GM20431 (cell line): ENCODE measurements around the gene SH3BP5.

Experiments
- in situ Hi-C: fragments of 300-500 bp; cut with MseI, MboI; formaldehyde crosslinking; loops from one replicate; pipeline ENCODE4 v1.15.0; 2020; ENCODE audit warnings: low sequenced_read_pairs; ENCODE audit not compliant: unreplicated experiment

SH3BP5 gene

DNA sequence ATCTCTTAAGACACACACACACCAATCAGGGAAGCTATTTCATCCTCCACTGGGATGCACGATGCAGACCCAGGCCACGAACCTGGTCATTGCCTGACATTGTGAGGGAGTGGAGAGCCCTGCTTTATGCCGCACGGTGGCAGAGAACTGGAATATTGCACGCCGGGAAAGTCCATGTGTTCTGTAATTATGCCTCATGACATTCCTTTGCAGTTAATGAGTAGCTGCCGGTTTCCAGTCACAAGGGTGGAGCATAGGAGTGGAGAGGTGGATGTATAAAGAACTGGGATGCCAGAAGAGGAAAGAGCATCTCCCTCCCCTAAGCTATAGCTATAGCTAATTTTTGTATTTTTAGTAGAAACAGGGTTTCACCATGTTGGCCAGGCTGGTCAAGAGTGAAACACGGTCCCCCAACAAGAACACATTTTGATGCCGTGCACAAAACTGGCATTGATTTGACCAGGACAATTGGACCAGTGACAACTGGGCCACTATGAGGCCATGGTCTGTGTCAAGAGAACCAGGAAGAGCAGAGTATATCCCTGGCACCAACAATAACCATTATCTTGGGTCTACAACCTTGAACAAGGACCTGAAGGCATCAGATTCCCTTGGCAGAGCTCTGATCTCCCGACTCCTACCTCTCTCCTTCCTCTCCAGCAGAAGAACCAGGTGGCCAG is 51.4 kb downstream of the SH3BP5 start:
- in situ Hi-C loops = no loop called here

DNA sequence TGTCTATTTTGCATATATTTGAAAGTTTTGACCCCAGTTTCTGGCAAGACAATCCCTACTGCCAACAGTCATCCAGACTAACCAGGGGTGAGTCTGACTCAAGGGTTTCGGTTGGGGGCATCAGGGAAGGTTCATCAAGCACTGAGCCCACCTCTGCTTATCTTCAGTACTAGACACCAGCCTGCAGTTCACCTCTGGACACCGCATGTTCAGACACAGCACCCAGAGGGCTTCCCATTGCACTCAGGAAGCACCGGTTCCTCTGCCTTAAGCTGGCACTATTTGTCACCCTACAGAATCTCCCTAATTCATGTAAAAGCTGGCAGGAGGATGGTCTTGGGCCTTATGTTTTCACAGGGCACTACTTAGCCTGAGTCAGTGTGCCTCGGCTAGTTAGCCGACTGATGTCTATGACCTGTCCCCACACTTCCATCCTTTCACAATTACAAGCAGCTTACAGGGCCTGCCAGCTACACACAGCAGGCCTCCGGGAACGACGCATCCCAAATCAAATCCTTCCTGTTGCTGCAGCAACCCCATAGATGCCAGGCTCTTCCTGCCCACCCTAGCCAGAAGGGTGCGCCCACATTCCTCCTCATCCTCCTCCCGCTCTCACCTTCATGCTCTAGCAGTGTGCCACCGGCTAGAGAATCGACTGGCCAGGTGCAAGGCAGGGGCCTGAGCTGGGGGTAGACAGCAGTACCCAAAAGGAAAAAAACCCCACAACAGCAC is 52.5 kb downstream of the SH3BP5 start:
- in situ Hi-C loops = no loop called here

DNA sequence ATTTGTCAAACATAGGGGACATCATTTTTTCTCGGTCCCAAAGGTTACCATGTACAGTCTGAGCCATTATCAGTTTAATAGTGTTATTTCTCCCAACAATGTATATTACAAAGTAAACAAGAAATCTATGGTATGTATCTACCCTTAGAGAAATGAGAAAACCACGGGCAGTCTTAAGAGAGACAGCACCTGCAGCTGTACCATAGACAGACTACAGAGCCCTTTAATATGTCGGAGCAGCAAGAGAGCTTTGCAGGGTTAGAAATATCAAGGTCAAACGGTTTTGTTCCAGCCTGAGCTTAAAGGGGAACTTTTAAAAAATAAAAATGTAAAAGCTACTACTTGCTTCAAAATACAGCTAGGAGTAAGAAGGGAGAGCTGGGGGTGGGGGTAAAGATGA is 53.2 kb downstream of the SH3BP5 start:
- in situ Hi-C loops = no loop called here

DNA sequence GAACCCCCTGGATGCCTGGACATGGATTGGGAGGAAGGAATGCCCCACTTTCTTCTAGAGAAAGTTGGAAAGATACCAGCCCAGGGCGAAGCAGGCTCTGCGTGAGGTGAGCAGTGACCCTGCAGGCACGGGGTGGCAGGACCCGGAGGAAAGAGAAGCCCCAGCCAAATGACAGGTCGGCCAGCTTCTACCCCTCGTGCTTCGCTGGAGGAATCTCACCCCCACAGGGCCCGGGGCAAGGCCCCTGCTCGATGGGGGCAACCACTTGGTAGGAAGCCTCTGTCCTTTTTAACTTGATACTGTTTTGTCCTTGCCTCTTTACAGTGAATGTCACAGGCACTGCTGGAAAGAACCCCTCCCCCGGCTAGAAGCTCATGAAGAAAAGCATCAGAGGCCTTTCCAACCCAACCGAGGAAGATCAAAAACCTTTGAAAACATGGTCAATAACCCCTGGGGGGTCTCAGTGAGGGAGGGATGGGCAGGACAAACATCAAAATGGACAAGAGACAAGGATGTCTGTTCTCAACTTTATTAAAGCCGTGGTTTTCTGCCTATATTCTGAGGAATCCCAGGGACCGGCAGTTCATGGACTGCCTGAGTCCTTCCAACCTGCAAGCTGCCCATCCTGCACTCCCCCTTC is 54.4 kb downstream of the SH3BP5 start:
- in situ Hi-C loops = no loop called here

DNA sequence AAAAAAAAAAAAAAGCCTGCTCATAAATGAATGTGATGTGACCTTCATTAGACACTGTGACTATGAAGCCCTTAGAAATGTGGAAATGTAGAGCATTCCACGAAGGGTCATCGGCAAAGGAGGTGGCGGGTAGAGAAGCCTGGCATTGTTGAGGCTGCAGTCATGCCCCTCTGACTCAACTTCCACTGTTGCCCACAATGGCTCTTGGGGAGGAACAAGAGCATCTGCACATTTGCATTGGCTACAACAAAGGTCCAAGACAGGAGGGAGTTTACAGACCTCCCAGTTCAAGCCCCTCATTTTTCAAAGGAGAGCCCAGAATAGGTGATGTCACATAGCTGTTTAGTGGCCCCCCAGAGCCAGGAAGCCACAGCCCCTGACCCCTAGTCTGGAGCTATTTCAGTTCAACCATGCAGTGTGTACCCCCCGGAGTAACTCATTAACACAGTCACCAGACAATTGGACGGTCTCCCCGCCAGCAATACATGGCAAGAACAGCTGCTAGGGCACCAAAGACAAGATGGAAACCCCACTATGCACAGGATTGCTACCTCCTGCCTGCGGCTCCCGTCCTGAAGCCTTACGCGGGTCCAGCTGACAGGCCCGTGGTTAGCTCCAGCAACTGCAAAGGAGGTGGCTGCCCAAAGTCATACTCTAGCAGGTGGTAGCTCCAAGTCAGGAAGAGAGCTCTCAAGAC is 56.2 kb downstream of the SH3BP5 start:
- in situ Hi-C loops = no loop called here

DNA sequence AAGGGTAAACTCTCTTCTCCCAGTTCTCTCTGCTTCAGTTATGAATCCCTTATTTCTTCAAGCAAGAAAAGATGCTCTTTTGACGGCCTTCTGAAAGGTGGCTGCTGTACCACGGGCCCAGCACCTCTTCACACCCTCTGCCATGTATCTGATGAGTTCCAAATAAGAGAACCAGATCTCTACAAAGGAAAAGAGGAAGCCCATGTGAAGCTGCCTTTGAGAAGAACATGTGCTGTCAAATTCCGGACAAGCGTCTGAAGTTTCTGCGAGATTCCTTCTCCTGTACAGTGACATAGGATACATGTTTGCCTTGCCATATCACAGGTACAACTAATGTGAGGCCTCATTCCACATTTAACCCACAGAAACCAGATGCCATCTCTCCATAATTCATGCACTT is 59.2 kb downstream of the SH3BP5 start:
- in situ Hi-C loops = no loop called here

DNA sequence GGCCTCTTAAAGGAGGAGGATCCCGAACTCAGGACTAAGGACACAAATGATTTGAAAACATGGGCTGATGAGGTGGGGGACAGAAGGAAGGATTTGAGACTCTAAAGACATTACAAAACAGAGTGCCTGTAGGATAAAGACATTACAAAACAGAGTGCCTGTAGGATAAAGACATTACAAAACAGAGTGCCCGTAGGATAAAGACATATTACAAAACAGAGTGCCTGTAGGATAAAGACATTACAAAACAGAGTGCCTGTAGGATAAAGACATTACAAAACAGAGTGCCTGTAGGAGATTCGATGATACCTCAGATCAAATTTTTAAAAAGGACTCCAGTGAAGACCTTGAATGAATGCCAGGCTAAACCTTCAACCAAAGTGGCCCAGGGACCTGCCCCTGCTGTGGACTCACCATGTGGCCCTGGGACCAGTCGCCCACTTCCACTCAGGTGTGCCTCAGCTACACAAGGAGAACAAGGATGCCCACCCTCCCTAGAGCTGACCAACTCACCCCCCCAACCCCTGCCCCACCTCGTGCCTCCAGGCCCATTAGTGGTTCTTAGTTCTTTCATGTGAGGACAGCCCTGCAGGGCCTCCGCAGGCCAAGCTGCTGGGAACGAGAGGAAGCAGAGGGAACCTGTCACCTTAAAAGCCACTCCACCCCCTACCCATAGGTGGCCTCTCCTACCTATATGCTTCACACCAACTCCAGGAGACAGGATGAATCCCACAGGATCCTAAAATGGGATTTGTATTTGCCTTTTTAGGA is 59.8 kb downstream of the SH3BP5 start:
- in situ Hi-C loops = no loop called here

DNA sequence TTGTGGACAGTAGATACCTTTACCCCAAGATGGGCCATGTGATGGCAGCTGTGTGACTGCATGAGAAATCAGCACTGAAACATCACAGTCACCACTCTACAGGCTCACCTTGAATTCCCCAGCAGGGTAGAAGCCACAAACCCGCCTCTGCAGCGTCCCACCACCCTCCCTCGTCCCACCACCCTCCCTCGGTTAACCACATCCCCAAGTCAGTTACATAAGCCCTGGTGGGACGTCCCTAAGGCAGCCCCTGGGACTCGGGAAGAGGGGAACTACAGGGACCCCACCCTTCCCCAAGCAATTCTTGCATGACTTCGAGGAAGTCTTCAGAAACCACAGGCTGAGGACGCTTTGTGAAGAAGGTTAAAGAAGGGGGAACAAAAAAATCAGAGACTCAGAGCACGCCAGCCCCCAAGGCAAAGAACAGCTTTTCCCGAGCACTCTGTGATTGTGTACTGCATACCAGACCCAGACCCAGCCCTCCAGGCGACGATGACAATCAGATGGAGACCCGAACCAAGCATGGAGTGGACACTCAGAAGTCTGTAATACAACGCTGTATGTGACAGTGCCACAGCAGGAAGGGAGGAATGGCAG is 60.5 kb downstream of the SH3BP5 start:
- in situ Hi-C loops = no loop called here

DNA sequence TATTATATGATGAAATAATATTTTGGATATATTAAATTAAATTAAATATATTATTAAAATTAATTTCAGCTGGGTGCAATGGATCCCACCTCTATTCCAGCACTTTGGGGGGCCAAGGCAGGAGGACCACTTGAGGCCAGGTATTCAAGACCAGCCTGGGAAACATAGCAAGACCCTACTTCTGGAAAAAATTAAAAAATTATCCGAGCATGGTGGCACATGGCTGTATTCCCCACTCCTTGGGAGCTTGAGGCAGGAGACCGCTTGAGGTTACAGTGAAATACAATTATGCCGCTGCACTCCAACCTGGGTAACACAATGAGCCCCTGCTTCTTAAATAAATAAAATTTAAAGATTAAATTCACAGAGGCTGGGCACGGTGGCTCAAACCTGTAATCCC is 61.4 kb downstream of the SH3BP5 start:
- in situ Hi-C loops = no loop called here

DNA sequence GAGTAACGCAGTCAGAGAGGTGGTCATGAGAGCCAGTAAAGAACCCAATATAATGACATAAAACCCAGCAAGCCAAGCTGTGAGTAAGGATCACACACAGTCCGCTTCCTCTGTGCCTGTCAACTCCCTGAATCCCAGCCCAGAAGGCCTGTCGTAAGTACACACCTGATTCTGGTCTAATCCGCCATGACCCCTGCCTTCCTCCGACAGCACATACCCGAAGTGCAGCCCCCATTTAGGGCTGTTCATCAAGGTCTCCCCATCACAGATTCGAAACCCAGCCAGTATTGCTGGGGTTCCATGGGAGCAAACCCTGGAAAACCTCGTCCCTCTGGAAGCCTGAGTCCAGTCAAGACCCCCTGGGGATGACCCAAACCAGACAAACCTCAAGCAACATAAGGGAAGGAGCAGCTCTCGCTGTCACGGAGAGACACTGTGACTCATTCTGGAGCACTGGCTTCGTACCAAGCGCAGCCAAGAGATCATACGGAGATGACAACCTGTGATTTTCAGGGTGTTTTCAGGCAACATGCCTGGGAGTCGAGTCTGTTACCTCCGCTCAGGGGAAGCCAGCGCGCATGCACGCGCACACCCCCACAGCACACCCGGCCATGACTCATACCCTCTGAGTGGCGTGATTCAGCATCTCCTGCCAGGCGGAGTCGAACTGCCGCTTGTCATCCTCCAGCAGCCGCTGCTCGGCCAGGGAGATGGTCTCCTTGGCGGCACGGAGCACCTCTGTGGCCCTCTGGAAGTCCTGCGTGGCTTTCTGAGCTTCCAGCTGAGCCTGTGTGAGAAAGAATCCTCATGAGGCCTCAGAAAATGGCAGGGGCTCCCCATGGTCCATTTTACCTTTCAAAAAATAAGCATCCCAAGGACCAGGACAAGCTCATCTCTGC is 63.0 kb downstream of the SH3BP5 start:
- in situ Hi-C loops = loop anchor here (10.0 kb wide), 1 partner anchor 115 kb away; no protein-coding TSS in a partner anchor

DNA sequence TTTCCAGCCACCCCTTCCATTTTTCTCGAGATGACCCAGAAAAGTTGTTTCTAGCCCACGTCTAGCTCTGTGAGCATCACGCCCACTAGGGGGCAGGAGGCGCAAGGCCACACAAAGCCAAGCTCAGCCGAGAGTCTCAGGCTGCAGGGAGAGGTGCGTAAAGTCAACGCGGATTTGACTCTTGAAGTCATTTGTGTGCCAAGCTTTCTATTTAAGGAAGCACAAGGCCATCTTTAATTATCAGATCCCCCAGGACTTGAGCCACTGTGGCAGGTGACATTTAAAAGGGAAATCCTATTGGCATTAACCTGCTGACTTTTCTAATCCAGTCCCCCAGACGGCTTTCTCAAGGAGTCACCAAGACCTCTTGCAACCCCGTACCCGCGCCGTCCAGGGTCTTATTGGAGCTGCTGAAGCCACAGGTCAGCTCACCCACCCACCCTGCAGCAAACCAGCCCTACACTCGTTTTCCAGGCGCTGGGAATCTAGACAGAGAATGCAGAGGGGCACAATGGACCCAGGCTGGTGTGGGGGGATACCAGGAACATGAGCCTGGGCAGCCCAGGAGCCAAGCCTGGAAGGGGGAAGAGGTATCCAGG is 64.3 kb downstream of the SH3BP5 start:
- in situ Hi-C loops = loop anchor here (10.0 kb wide), 1 partner anchor 117 kb away; no protein-coding TSS in a partner anchor

DNA sequence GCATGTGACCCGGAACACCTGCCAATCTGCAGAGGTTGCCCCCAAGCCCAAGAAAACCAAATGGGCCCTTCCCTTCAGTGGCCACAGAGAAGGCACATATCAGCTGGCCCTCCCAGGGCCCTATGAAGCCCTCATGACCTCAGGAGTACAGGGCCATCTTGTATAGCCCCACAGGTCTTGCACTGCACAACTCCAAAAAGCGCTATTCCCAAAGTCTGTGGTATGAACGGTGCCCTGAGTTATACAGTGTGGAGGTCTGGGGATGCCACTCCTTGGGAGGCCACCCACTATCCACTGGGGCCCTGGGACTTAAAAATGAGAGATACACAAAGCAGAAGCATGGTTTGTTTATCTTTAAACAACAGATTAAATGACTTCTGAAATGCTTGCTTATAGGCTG is 64.9 kb downstream of the SH3BP5 start:
- in situ Hi-C loops = loop anchor here (10.0 kb wide), 1 partner anchor 117 kb away; no protein-coding TSS in a partner anchor

DNA sequence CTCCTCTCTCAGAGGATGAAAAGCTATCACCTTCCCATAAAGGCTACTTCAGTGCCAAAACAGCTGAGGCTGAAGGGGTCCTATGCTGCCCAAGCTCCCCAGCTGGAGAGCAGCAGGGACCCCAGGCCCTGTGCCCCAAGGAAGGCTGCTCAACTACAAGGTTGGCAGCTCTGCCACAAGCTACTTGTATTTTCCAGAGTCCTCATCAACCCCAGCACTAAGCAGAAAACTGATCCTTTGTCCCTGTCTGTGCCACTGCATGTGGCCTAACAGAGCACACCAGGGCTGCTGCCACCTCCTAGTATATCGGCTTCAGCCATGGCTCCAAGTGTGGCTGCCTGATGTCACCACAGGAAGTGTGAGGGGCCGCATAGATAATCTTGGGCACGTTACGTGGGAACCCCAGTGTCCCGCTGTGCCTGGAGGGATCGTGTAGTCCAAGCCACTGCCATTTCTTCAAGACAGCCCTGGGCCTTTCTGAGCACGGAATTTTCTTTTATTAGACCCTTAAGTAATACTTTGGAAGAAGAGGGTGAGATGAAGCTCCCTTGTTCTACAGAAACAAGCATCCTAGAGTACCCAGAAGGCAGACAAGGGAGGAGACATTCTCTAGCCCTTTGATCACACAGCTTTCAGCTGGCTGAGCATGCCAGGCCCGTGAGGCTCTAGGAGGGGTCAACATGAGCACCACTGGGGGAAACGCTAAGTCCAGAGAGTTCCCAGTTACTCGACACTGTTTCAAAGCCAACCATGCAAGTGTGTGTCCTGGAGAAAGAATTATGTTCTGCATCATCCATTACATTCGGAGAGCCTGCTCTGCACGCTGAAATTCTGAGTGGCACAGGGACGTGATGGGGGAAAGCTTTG is 65.6 kb downstream of the SH3BP5 start:
- in situ Hi-C loops = loop anchor here (10.0 kb wide), 1 partner anchor 118 kb away; no protein-coding TSS in a partner anchor

DNA sequence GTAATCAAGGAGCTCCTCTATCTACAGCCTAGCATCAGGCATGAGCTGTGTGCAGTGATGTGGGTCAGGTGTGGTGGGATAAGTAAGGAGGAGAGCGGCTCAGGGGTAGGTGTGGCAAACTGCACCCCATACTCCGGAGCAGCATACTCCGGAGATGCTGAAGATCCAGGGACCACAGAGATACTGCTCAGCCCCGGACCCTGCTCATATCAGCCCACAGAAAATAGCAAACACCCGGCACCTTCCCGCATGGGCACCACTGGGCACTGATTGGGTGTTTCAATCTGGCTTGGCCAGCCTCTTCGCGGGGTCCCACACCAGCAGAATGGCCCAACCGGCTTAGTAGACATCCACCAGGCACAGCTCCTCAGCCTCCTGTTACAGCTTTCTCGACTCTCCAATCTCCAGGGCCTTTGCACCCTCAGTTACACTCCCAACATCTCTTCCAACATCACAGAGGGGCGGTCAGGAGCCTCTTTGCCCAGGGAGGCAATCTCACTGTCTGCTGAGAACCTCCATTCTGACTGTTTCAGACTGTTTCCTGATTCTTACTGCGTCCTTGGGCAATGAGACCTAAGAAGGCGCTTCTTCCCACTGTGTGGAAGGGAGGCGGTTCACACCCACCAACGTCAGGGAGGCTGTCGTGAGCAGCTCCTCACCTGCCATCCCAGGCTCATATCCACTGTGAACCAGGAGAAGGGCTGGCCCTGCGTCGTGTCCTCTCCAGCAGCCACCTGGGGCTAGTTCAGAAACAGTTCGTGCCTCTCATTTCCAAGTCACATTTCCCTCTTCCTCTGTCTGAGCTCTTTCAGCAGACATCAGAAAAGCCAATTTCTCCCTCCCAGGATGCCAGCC is 66.5 kb downstream of the SH3BP5 start:
- in situ Hi-C loops = loop anchor here (10.0 kb wide), 1 partner anchor 119 kb away; no protein-coding TSS in a partner anchor

DNA sequence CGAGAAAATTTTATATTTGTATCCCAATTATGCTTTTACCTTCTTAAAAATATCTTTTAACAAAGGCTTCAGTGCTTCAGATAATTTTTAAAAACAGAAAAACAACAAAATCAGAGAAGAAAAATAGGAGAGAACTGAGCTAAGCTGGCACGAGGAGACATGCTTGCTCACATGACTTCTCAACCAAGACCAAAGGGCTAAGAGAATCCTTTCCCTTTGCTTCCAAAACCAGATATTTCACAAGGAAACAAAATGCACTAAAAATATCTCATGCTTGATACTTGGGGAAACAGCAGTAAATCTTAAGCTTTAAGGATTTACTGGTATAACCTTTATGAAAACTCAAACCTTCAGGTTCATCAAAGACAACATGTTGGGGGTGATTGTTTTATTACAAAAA is 67.9 kb downstream of the SH3BP5 start:
- in situ Hi-C loops = loop anchor here (10.0 kb wide), 1 partner anchor 120 kb away; no protein-coding TSS in a partner anchor

DNA sequence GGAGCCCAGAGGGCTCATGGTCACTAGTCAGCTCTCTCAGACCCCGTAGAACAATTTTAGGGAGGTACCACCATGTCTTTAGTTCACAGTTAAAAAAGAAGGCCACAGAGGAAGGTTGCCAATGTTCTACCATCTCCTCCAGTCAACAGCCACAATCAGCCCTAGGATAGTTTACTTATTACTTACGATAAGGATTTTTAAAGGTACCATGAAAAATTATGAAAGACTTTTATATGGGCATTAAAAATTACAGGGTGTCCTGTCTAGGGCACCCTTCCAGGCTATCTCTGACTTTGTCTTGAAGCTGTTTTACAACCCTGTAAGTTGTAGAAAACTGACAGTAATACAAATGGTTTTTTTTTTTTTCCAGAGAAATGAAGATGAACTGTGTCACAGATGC is 68.5 kb downstream of the SH3BP5 start:
- in situ Hi-C loops = loop anchor here (10.0 kb wide), 1 partner anchor 121 kb away; no protein-coding TSS in a partner anchor
